IPS-11a (cell line): ENCODE results near the gene GRK7.

ENCODE experiments used
- H3K4me3 ChIP-seq: one replicate; pipeline ENCODE4 v1.5.1; 2013; ENCODE audit warnings: low read depth, low read length, control low read depth

GRK7 gene

GRCh38 chr3:141763088-141763750, at the start of gene GRK7:
Gene GRK7, plus strand, starts transcription at chr3:141763408. Its CDS starts 14,877 bp downstream, at chr3:141778285.
- H3K4me3 ChIP-seq, result no peak within 1 kb of the TSS

- no peak overlapping the region for H3K4me3 ChIP-seq
Observed at GRCh38 chr3:141714671-141715070, 48.5 kb upstream of the GRK7 start.

DNA sequence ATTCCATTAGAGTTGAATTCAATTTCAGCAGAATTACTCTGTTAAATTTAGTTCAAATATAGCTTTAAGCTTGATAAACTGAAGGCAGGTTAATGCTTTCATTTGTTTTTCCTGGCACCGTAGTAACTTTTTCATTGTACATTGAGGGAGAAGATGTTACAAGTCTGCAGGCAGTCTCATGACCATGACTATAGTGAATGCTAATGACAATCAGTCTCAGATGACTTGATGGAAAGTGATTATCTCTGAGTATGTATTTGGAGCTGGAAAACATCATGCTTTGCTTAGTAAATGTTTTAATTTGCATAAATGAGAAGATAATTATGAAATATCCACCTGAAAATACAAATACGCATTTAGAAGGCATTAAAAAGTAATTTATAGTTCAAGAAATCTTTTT, 41.1 kb upstream of the GRK7 start:
- H3K4me3 ChIP-seq, result no peak overlapping the region

DNA sequence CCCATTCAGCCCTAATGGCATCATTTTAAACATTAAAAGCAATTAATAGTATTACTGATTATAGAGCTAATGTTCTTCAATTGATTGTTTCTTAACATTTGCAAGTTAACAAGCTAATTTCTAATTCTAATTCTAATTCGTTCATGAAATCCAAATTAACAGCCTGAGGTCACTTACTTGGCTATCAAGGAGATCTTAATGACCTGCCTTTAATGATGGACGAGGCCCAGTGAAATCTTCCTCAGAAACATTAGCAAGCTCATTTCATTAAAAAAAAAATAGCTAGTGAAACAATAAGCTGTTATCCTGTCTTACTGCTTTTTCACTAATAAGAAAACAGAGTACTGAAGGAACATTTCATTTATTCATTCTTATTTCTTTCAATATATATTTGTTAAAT, 40.6 kb upstream of the GRK7 start:
- no peak overlapping the region for H3K4me3 ChIP-seq

DNA sequence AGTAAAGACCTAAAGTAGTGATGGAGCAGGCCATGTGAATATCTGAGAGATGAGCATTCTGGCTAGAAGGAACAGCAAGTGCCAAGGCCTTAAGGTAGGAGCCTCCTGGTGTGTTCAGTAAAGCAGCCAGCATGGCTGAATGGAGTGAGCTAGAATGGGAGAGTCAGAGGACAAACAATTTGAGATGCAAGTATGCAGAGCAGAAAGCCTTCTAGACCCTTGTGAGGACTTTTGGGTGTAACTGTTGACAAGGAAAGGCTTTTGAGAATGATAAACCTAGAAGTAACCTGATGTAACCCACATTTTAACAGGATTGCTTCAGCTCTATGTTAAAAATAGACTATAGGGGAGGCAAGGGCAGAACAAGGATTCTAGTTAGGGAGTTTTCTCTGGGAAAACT, 40.0 kb upstream of the GRK7 start:
- no peak overlapping the region for H3K4me3 ChIP-seq

DNA sequence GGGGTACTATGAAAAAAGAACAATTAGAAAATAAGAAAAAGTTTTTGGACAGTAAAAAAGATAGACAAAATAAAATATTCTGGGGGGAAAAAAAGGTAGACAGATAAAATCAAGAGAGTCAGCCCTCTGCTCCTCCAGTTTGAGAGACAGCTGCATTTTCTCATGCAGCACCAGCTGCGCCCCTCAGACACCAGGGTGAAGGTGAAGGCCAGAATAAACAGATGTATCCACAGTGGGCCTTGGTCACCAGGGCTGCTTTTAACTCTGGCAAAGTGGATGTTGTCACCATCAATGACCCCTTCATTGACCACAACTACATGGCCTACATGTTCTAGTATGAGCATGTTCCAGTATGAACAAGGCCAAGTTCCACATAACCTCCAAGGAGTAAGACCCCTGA, 39.0 kb upstream of the GRK7 start:
- H3K4me3 ChIP-seq, result no peak overlapping the region

- no peak overlapping the region for H3K4me3 ChIP-seq
Observed at GRCh38 chr3:141725036-141725435, 38.2 kb upstream of the GRK7 start.

DNA sequence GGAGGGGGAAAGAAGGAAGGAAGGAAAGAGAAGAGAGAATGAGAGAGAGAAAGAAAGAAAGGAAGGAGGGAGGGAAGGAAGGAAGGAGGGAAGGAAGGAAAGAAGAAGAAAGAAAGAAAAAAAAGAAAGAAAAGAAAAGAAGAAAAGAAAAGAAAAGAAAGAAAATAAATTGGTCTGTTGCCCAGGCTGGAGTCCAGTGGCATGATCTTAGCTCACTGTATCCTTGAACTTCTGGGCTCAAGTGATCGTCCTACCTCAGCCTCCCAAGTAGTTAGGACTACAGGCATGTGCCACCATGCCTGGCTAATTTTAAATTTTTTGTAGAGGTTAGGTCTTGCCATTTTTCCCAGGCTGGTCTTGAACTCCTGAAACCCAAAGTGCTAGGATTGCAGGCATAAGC, 36.7 kb upstream of the GRK7 start:
- no peak overlapping the region for H3K4me3 ChIP-seq

GRCh38 chr3:141728355-141728892, 34.8 kb upstream of the GRK7 start:
- no peak overlapping the region for H3K4me3 ChIP-seq

DNA sequence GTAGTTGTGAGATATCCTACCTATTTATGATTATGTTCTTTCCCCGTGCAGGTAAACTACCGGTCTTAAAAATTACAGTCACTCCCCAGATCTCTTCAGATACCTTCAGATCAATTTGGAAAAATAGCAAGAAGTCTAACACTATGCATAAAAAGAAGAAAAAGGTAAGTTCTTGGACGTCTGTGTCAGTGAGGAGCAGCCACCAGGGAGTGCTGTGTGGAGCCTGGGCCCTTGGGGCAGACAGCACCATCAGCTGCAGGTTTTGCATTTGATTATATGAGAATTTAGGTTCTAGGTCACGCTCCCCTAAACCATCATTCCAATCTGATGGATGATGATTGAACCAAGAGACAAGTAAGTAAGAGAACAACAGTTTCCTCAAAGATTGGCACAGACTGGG, 34.0 kb upstream of the GRK7 start:
- H3K4me3 ChIP-seq, result no peak overlapping the region

GRCh38 chr3:141735176-141735575, 28.0 kb upstream of the GRK7 start:
- H3K4me3 ChIP-seq, result no peak overlapping the region

GRCh38 chr3:141735770-141736465, 27.3 kb upstream of the GRK7 start:
- H3K4me3 ChIP-seq, result no peak overlapping the region

DNA sequence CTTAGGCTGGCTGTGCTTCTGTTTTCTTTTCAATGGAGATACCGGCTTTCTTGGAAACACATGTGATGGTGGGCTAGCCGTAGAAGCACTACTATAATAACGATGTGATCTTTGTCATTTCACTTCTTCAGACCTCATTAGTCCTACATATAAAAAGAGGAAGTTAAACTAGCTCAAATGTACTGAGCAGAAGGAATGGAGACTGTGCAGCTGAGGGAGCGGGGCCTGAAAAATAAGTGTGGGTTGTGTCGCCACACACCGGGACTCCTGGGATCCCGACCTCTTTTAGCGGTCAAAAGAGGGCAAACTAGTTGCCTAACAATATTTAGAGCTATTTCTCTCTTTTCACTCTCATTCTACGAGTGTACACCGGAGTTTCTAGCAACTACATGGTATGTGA, 26.1 kb upstream of the GRK7 start:
- H3K4me3 ChIP-seq, result no peak overlapping the region

DNA sequence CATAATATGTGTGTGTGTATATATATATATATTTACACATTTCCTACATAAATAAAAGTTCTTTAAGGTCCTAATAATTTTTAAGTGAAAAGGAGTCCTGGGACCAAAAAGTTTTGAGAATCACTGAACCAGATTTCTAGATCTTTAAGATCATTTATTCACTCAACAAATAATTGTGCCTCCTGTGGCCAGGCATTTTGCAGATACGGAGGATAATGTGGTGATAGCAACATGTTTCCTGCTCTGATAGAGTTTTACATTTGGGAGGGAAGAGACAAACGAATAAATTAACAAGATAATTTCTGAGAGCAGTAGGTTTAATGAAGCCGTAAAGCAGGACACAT, 25.6 kb upstream of the GRK7 start:
- peak overlapping the region; percentile 38 for H3K4me3 ChIP-seq

- peak within 1 kb of the TSS; percentile 96 for H3K4me3 ChIP-seq
Observed at GRCh38 chr3:141738022-141738890, 25.0 kb upstream of the GRK7 start, which contains the start of gene RNF7. Gene RNF7, plus strand, starts transcription at chr3:141738298. Its CDS starts 44 bp downstream, at chr3:141738342.

DNA sequence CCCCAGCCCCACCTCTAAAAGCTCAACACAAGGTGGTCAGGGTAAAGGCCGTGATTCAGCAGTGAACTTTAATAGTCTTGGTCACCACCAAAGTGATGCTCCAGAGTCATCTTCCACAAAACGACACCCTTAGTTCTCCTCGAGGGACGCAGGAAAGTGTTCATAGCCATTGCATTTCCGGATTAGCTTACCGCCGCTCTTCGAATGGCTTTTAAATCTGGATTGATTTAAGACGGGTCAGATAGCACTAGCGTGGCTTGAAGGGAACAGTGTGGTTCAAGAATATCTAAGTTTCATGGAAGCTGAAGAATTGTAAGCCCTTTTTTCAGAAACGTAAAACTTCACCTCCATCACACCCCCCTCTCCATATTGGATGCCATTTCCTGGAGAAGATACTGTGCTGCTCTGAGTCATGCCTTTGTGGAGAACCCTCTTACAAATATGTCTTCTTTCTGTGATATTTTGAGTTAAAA, 24.3 kb upstream of the GRK7 start:
- peak overlapping the region; percentile 96 for H3K4me3 ChIP-seq

DNA sequence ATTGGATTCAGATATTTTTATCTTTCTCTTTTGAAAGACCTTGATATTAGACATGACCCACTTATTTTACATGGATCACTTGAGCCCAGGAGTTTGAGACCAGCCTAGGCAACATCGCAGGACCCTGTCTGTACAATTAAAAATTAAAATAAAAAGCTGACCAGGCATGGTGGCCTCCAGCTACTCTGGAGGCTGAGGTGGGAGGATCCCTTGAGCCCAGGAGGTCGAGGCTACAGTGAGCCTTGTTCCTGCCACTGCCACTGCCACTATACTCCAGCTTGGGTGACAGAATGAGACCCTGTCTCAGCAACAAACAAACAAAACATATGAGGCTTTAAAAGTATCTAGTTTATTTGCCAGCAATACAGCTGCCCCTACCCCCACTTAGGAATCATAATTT, 23.5 kb upstream of the GRK7 start:
- H3K4me3 ChIP-seq, result peak overlapping the region; percentile 96

DNA sequence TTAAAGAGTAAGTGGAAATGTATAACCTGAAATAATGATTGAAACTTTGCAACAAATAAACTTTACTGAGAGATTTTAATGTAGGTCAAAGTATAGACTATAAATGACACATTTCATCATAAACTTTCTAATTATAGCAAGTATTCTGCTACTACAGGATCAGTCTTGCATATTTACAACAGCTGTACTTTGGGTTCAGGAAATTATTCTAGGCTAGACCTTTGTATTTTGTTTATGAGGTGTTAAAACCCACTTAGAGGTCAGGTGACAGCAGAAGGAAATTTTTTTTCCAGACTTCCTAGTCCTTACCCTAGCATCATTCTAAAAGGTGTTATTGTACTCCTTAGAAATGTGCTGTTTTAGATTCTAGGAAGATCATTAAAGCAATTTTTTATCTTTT, 22.9 kb upstream of the GRK7 start:
- H3K4me3 ChIP-seq, result no peak overlapping the region

DNA sequence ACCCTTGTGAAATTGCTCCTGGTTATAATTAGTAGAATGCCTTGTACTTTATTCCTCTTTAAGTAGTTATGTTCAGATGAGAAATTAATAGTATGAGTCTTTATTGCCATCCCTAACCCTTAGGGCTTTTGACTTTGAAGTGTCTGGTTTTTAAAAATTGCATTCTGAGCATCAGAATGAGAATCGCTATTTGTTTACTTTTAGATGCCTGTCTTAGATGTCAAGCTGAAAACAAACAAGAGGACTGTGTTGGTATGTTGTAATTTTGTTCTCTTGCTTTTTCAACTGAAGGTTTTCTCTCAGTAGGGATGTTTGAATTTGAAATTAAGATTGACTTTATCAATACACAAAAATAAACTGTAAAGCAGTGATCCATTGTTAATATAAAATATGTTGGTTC, 19.9 kb upstream of the GRK7 start:
- no peak overlapping the region for H3K4me3 ChIP-seq

DNA sequence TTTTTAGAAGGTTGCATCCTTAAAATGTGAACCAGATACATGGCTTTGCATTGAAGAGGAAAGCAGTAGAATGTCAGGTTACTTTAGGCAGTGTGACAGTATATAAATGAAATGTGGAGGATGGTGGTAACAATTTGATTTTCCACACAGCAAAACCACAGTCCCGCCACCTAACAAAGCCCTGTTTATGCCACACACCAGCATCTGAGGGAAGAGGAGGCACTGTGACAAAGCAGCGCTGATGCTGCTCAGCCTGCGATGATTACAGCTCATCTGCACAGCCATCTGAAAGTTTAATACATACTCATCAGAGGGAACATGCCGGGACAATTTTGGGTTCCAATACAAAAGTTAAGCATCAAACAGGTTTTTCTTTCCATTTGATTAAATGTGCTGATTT, 16.2 kb upstream of the GRK7 start:
- no peak overlapping the region for H3K4me3 ChIP-seq

DNA sequence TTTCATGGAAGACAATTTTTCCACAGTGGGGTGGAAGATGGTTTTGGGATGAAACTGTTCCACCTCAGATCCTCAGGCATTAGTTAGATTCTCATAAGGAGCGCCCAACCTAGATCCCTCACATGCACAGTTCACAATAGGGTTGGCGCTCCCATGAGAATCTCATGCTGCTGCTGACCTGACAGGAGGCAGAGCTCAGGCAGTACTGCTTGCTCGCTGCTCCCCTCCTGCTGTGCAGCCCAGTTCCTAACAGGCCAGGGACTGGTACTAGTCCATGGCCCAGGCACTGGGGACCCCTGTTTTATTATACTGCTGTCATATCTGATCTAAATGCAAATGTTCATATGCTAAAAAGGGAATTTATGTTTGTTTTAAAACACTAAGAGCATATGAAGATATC, 9.8 kb upstream of the GRK7 start:
- H3K4me3 ChIP-seq, result no peak overlapping the region
